ENCODE measurements around the gene NDUFAF2.

Gene NDUFAF2

GRCh38 chr5:61119066-61119465, 174.1 kb downstream of the NDUFAF2 start:
- H3F3A ChIP-seq (ENCODE audit: insufficient read depth), result no peaks in the 10 kb centered on the region
- no peaks in the 10 kb centered on the region; the same call in 1 of the 2 replicates for H3K36me3 ChIP-seq (ENCODE audit: low read length)
- H3K9me2 ChIP-seq (replicated peaks; ENCODE audit: insufficient read depth, low read length), result no peaks in the 10 kb centered on the region
- no peak overlapping the region for H3K27ac ChIP-seq (ENCODE audit: low read depth, low read length)
- no peak overlapping the region for H3K9ac ChIP-seq (ENCODE audit: low read length)
- no peak overlapping the region for H3K4me3 ChIP-seq (ENCODE audit: insufficient read depth, low read length, poor library complexity, severe bottlenecking)
- H3K79me2 ChIP-seq (ENCODE audit: insufficient read depth, low read length), result no peaks in the 10 kb centered on the region
- H3K4me2 ChIP-seq (ENCODE audit: low read depth, low read length, poor library complexity, severe bottlenecking), result no peak overlapping the region
- no peak for TF ChIP-seq EZH2phosphoT487 (conservative IDR thresholded peaks at IDR 0.05; ENCODE audit: low read length)
- TF ChIP-seq, protein P1, sequence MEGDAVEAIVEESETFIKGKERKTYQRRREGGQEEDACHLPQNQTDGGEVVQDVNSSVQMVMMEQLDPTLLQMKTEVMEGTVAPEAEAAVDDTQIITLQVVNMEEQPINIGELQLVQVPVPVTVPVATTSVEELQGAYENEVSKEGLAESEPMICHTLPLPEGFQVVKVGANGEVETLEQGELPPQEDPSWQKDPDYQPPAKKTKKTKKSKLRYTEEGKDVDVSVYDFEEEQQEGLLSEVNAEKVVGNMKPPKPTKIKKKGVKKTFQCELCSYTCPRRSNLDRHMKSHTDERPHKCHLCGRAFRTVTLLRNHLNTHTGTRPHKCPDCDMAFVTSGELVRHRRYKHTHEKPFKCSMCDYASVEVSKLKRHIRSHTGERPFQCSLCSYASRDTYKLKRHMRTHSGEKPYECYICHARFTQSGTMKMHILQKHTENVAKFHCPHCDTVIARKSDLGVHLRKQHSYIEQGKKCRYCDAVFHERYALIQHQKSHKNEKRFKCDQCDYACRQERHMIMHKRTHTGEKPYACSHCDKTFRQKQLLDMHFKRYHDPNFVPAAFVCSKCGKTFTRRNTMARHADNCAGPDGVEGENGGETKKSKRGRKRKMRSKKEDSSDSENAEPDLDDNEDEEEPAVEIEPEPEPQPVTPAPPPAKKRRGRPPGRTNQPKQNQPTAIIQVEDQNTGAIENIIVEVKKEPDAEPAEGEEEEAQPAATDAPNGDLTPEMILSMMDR (IDR thresholded peaks at IDR 0.05; ENCODE audit: insufficient read depth, low read length, poor library complexity, severe bottlenecking), result no peak
- no peaks in the 10 kb centered on the region for H4K20me1 ChIP-seq (ENCODE audit: low read depth, low read length)
- H3K9me3 ChIP-seq (ENCODE audit: insufficient read depth, low read length), result no peaks in the 10 kb centered on the region
- H2AFZ ChIP-seq (ENCODE audit: low read depth, low read length, severe bottlenecking), result no peak overlapping the region
- H3K27me3 ChIP-seq (ENCODE audit: low read length), result no peaks in the 10 kb centered on the region

- Histone ChIP-seq H3K9me2 (replicated peaks; ENCODE audit: insufficient read depth, low read length) (no peaks in the 10 kb centered on the region), H3K4me3 (ENCODE audit: insufficient read depth, low read length, poor library complexity, severe bottlenecking) (no peak overlapping the region), H3K9ac (ENCODE audit: low read length) (no peak overlapping the region), H3K4me2 (ENCODE audit: low read depth, low read length, poor library complexity, severe bottlenecking) (no peak overlapping the region), H3K9me3 (ENCODE audit: insufficient read depth, low read length) (no peaks in the 10 kb centered on the region), H3K27me3 (ENCODE audit: low read length) (no peaks in the 10 kb centered on the region), H3F3A (ENCODE audit: insufficient read depth) (no peaks in the 10 kb centered on the region), H3K27ac (ENCODE audit: low read depth, low read length) (no peak overlapping the region), H2AFZ (ENCODE audit: low read depth, low read length, severe bottlenecking) (no peak overlapping the region), H3K36me3 (ENCODE audit: low read length) (no peaks in the 10 kb centered on the region; the same call in 1 of the 2 replicates), H3K79me2 (ENCODE audit: insufficient read depth, low read length) (no peaks in the 10 kb centered on the region), H4K20me1 (ENCODE audit: low read depth, low read length) (no peaks in the 10 kb centered on the region)
- no peak for TF ChIP-seq EZH2phosphoT487 (conservative IDR thresholded peaks at IDR 0.05; ENCODE audit: low read length)
- TF ChIP-seq, protein P1 (IDR thresholded peaks at IDR 0.05; ENCODE audit: insufficient read depth, low read length, poor library complexity, severe bottlenecking), result no peak
Measured at GRCh38 chr5:61120534-61120933, 175.5 kb downstream of the NDUFAF2 start.

DNA sequence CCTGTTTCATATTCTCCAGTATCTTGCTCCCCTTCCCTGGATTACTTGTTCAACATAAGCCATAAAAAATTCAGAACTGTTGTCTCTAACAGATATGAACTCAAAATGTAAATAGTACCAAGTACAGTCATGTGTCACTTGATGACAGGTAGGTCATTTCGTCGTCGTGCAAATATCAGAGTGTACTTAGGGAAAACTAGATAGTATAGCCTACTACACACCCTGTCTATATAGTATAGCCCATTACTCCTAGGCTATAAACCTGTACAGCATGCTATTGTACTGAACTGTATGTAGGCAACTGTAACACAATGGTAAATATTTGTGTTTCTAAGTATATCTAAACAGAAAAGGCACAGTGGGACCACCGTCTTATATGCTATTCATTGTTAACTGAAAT, 178.1 kb downstream of the NDUFAF2 start:
- Histone ChIP-seq H3K27me3 (ENCODE audit: low read length) (no peaks in the 10 kb centered on the region), H3K4me3 (ENCODE audit: insufficient read depth, low read length, poor library complexity, severe bottlenecking) (no peak overlapping the region), H4K20me1 (ENCODE audit: low read depth, low read length) (no peaks in the 10 kb centered on the region), H3F3A (ENCODE audit: insufficient read depth) (no peaks in the 10 kb centered on the region), H3K27ac (ENCODE audit: low read depth, low read length) (no peak overlapping the region), H2AFZ (ENCODE audit: low read depth, low read length, severe bottlenecking) (no peak overlapping the region), H3K9me2 (replicated peaks; ENCODE audit: insufficient read depth, low read length) (no peaks in the 10 kb centered on the region), H3K4me2 (ENCODE audit: low read depth, low read length, poor library complexity, severe bottlenecking) (no peak overlapping the region), H3K79me2 (ENCODE audit: insufficient read depth, low read length) (no peaks in the 10 kb centered on the region), H3K9ac (ENCODE audit: low read length) (no peak overlapping the region), H3K9me3 (ENCODE audit: insufficient read depth, low read length) (no peaks in the 10 kb centered on the region), H3K36me3 (ENCODE audit: low read length) (no peaks in the 10 kb centered on the region; the same call in 1 of the 2 replicates)
- TF ChIP-seq, protein P1 (IDR thresholded peaks at IDR 0.05; ENCODE audit: insufficient read depth, low read length, poor library complexity, severe bottlenecking), result no peak
- TF ChIP-seq EZH2phosphoT487 (conservative IDR thresholded peaks at IDR 0.05; ENCODE audit: low read length), result no peak

All from SU-DHL-6 (cell line).